Iris pigment epithelial cell (primary cell): Measurements from ENCODE around the gene KLHDC4.
A peak's percentile ranks its signal among the peaks of the same experiment; 100 is the strongest.
"Not testable (repeated sequence)": the region's sequence is repeated elsewhere in the genome, so short reads cannot be mapped to it uniquely, and the experiment has no call there.

Source experiments
- DNase-seq: peaks from one replicate; pipeline ENCODE4 v3.0.0-alpha.2; 2011; ENCODE audit warnings: low read depth

KLHDC4 gene

GRCh38 chr16:87684106-87684677 is 81.6 kb downstream of the KLHDC4 start:
- DNase-seq = no peak

DNA sequence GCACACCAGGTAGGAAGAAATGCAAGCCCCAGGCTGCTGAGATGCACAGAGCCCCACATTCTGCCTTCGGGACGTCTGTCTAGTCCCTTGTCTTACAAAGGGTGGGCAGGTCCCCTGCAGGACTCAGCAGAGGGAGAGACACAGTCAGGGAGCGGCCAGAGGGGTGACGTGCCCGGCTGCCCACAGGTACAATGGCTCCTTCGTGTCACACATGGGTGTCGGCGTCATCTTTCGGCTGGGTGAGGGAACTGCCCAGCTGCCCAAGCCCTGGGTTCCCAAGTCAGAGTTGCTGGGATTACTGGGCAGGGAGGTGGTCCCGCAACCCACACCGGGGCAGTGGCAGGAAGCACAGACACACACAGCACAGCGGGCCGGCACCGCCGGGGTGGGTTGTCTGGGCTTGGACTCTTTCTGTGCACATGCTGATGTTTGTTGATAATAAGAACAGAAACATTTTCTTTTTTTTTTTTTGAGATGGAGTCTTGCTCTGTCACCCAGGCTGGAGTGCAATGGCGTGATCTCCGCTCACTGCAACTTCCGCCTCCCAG is 82.9 kb downstream of the KLHDC4 start:
- DNase-seq = no peak

- peak; percentile 83 for DNase-seq
Measured at GRCh38 chr16:87681981-87682570, 83.7 kb downstream of the KLHDC4 start.

- not testable (repeated sequence) for DNase-seq
Measured at GRCh38 chr16:87681051-87681602, 84.7 kb downstream of the KLHDC4 start.

DNA sequence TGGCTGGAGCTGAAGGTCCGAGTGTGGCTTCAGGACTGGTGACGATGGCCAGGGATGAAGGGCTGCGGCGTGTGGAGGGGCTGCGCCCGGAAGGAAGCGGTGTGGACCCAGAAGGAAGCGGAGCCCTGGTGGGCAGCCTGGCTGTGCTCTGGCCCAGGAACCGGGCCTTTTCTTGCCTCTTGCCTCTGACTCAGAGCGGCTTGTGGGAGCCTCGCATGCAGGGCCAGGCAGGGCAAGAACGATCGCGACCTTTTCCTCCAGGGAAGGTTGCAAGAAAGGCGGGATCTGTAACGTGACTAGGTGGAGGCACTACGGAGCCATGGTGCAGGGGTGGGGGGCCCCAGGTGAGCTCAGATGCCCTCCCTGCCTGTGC is 85.5 kb downstream of the KLHDC4 start:
- DNase-seq = no peak

GRCh38 chr16:87679593-87680271 is 86.1 kb downstream of the KLHDC4 start:
- DNase-seq = no peak

DNA sequence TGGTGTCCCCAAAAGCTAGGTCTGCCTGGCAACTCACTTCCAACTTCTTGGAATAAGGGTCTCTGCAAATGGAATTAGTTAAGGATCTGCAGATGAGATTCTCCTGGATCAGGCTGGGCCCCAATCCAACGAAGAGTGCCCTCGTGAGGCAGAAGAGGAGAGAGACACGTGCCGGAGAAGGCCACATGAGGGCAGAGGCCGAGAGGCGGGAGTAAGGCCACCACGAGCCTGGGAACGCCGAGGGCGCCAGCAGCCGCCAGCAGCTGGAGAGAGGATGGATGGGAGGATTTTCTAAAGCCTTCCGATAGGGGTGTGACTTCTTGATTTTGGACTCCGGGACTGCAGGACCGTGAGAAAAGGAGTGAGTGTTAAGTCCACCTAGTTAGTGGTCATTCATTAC is 87.2 kb downstream of the KLHDC4 start:
- no peak for DNase-seq

DNA sequence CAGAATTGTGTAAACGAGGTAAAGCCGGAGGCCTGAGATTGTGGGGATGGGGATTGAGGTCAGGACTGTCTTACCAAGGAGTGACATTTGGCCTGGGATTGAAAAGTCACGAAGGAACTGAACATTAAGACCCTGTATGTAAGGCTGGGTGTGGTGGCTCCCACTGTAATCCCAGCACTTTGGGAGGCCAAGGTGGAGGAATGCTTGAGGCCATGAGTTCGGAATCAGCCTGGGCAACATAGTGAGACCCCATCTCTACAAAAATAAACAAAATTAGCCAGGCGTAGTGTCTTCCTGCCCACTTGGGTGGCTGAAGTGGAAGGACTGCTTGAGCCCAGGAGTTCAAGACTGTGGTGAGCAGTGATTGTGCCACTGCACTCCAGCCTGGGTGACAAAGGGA is 88.0 kb downstream of the KLHDC4 start:
- no peak for DNase-seq

- no peak for DNase-seq
Measured at GRCh38 chr16:87675111-87675719, 90.6 kb downstream of the KLHDC4 start.

- no peak for DNase-seq
Measured at GRCh38 chr16:87674419-87674818, 91.4 kb downstream of the KLHDC4 start.

GRCh38 chr16:87671715-87672270 is 94.0 kb downstream of the KLHDC4 start:
- no peak for DNase-seq

GRCh38 chr16:87671221-87671620 is 94.6 kb downstream of the KLHDC4 start:
- no peak for DNase-seq

GRCh38 chr16:87669672-87670071 is 96.1 kb downstream of the KLHDC4 start:
- no peak for DNase-seq

DNA sequence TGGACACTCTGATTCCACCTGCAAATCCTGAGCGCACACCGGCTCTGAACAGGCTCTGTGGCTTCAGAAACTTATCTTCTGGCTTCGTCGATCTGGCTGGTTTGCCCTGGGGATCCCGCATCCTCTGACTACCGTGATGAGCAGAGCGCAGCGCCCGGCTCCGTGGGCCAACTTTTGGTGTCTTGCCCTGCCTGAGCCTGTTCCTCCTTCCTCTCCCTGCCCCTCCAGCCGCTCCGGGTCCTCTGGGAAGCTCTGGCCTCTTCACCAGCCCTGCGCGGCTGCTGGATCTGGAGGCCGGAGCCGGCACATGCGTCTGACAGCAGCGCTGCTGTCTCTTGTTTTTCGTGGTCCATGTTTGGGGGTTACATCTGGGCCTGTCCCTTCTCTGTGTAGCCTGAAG is 97.8 kb downstream of the KLHDC4 start:
- no peak for DNase-seq

GRCh38 chr16:87667443-87667842 is 98.3 kb downstream of the KLHDC4 start:
- DNase-seq = no peak

GRCh38 chr16:87666919-87667318 is 98.9 kb downstream of the KLHDC4 start:
- DNase-seq = no peak

- DNase-seq = no peak
Measured at GRCh38 chr16:87665193-87665592, 100.6 kb downstream of the KLHDC4 start.

DNA sequence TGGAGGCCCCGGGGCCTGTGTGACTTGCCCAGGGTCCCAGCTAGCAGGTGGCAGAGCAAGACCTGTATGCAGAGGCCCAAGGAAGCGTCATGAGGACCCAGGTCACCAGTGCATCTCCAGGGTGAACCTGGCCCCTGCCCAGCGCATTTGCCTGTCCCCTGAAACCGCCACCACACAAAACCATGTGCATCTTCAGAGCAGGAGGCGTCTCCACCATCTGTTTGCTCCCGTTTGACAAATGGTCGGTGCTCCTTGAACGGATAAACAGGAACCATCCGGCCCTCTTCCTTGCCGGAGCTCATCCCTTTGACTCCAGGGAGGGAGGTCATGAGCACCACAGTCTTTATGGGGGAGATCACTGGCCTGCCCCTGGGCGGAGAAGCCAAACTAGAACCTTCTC is 101.0 kb downstream of the KLHDC4 start:
- DNase-seq = no peak

DNA sequence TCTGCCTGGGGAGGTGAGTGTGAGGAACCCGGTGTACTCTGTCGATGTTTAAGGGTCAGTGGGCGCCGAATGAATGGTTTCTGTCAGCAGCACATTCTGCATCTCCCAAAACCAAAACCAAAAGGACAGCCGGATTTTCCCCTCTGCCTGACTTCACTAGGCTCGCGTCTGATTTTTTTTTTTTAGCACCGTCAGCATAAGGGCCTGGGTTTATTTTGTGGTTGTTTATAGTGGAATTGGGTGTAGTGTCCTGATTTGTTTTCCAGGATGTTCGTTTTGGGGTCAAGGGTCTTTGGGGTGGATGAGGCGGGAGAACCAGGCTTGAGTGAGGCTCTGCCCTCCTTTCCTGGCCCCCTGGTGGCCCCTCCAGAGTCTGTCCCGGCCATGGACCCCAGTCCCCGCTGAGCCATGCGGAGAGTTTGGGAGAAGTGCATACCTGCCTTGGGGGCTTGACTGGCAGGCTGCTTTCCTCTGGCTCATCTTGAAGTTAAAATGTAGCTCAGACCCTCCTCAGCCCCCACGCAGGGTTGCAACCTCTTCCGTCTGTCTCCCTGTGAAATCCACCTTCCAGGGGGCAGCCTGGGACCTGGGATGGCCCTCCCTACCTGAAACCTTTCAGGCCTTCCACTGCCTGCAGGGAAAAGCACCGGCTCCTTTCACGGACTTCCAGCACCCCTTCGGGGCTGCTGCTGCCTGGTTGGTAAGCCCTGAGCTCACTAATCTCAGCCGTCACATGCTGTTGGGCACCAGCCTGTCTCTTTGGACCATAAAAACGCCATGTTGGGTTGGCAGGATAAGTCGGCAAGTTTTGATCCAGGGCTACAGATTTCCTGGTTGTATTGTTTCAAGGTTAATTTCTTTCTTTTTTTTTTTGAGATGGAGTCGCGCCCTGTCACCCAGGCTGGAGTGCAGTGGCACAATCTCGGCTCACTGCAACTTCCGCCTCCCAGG is 103.3 kb downstream of the KLHDC4 start:
- DNase-seq = no peak

- DNase-seq = peak; percentile 51
Measured at GRCh38 chr16:87661561-87661960, 104.2 kb downstream of the KLHDC4 start.

DNA sequence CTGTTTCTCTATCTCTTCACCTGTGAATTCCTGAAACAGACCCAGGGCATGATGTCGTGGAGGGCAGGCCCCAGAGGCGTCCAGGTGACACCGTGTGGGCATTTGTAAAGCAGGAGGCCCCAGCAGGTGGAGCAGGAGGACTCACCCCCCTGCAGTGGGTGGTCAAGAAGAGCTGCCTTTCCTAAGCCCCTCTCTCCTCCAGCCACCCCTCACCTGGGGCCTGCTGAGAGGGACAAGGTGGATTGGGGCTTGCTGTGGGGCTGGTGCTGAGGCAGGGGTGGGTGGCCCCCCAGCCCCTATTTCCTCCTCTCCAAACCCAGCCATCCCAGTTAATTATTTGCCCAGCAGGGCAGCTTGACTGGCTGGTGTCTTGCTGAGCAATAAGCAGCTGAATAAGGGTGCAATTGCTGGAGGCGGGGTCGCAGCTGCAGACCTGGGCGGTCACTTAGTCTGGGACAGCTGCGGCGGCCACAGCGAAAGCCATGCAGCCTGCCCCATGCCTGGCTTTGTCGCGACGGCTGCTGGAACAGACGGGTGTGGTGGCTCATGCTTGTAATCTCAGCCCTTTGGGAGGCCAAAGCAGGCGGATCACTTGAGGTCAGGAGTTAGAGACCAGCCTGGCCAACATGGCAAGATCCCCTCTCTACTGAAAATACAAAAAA is 107.1 kb downstream of the KLHDC4 start:
- no peak for DNase-seq
